WERI-Rb-1 (cell line): ENCODE results near the gene CAMK2N1.

Experiments
- DNase-seq: peaks from one replicate; pipeline ENCODE4 v3.0.0-alpha.2; 2020
- H3K27ac ChIP-seq: fragments of 250-450 bp; sonication (Bioruptor Pico); 2 replicates; pipeline ENCODE4 v1.5.1; 2020; ENCODE audit warnings: mild to moderate bottlenecking, moderate library complexity
- H3K27me3 ChIP-seq: fragments of 250-450 bp; sonication (Bioruptor Pico); 2 replicates; pipeline ENCODE4 v1.5.1; 2021; ENCODE audit warnings: mild to moderate bottlenecking, low read depth, moderate library complexity; ENCODE audit not compliant: insufficient read depth, severe bottlenecking
- H3K36me3 ChIP-seq: fragments of 250-450 bp; sonication (Bioruptor Pico); 2 replicates; pipeline ENCODE4 v1.5.1; 2020; ENCODE audit warnings: mild to moderate bottlenecking, moderate library complexity
- H3K4me3 ChIP-seq: 2 replicates; pipeline ENCODE4 v1.5.1; 2011; ENCODE audit warnings: low read depth, mild to moderate bottlenecking, control low read depth, low read length
- H3K9me3 ChIP-seq: fragments of 250-450 bp; sonication (Bioruptor Pico); 2 replicates; pipeline ENCODE4 v1.5.1; 2021; ENCODE audit warnings: mild to moderate bottlenecking, moderate library complexity; ENCODE audit not compliant: severe bottlenecking
- CTCF ChIP-seq: IDR thresholded peaks from 2 replicates; pipeline ENCODE4 v1.5.1; 2011; ENCODE audit warnings: low read depth, mild to moderate bottlenecking, control low read depth, inconsistent platforms, low read length

The CAMK2N1 gene

DNA sequence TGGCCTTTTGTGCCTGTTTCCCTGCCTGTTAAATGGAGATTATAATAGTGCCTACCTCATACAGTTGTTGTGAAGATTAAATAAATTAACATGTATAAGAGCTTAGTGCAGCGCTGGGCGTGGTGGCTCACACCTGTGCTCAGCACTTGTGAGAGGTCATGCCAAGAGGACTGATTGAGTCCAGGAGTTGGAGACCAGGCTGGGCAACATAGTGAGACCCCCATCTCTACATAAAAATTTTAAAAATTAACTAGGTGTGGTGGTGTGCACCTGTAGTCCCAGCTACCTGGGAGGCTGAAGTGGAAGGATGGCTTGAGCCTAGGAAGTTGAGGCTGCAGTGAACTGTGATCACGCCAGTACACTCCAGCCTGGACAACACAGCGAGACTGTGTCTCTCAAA, 12.1 kb downstream of the CAMK2N1 start:
- peaks cover 11% of the 10 kb centered on the region for H3K27me3 ChIP-seq
- no peak overlapping the region for H3K4me3 ChIP-seq
- no peak overlapping the region for H3K27ac ChIP-seq
- no peak for TF ChIP-seq CTCF
- H3K36me3 ChIP-seq = no peaks in the 10 kb centered on the region
- no peaks in the 10 kb centered on the region for H3K9me3 ChIP-seq
- DNase-seq = no peak

DNA sequence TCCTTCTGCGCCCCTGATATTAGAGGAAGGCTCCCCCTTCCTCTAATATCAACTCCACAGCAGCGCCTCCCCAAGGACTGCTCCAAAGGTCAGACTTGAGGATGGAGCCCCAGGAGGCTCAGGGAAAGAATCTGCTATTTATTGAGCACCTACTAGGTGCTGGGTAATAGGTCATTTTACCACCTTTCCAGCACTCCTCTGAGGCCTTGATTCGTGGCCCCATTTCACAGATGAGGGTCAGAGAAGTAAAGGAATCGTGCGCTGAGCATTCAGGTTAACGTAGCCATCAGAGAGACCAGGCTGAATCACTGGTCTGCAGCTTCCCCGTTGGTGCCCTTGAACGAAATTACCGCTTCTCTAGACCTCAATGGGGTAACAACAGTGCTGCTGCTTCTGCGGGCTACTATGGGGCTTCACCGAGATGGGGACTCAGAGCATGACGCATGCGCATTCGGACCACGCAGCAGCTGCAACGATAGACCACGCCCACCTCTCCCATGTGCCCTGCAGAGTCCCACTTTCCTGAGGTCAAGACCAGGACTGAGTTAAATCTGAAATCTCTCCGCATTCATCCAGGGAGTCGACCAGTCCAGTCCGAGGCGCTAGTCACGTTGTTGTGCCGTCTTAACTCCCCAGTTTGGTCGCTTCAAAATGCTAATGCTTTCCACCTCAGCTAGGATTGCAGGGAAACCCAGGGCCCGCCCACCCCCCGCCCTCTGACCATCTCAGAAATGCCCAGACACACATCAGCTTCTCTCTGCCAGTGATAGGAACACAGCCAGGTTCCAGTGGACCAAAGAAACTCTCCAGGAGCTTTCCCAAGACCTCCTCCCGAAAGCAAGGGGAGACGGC, 12.9 kb downstream of the CAMK2N1 start:
- peak; percentile 82 for DNase-seq
- TF ChIP-seq CTCF = no peak
- Histone ChIP-seq H3K4me3 (peak overlapping the region; percentile 21), H3K27ac (no peak overlapping the region), H3K36me3 (no peaks in the 10 kb centered on the region), H3K9me3 (no peaks in the 10 kb centered on the region), H3K27me3 (peaks cover 10% of the 10 kb centered on the region)

- H3K36me3 ChIP-seq = no peaks in the 10 kb centered on the region
- no peak for TF ChIP-seq CTCF
- H3K27ac ChIP-seq = no peak overlapping the region
- no peak for DNase-seq
- peaks cover 9% of the 10 kb centered on the region for H3K27me3 ChIP-seq
- no peak overlapping the region for H3K4me3 ChIP-seq
- H3K9me3 ChIP-seq = no peaks in the 10 kb centered on the region
These were observed 13.9 kb downstream of the CAMK2N1 start for GRCh38 chr1:20472121-20472520.

DNA sequence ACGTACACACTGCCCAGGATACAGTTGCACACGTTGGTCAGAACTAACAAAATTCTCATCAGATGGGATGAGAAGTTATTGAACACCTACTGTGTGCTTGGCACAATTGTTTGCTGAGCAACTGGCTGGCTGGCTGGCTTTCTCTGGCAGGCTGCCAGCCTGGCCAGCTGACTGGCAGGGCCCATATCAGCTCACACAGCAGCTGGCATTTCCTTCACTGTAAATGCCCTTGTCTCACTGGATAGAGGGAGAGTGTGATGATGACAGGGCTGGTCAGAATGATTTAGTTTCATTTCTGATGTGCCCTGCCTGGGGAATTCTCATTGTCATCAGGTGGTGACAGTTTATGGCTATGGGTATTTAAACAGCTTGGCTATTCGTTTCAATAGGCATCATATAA, 15.8 kb downstream of the CAMK2N1 start:
- H3K9me3 ChIP-seq = no peaks in the 10 kb centered on the region
- H3K27me3 ChIP-seq = peaks cover 4% of the 10 kb centered on the region
- DNase-seq = no peak
- H3K27ac ChIP-seq = no peak overlapping the region
- TF ChIP-seq CTCF = no peak
- no peak overlapping the region for H3K4me3 ChIP-seq
- H3K36me3 ChIP-seq = no peaks in the 10 kb centered on the region

DNA sequence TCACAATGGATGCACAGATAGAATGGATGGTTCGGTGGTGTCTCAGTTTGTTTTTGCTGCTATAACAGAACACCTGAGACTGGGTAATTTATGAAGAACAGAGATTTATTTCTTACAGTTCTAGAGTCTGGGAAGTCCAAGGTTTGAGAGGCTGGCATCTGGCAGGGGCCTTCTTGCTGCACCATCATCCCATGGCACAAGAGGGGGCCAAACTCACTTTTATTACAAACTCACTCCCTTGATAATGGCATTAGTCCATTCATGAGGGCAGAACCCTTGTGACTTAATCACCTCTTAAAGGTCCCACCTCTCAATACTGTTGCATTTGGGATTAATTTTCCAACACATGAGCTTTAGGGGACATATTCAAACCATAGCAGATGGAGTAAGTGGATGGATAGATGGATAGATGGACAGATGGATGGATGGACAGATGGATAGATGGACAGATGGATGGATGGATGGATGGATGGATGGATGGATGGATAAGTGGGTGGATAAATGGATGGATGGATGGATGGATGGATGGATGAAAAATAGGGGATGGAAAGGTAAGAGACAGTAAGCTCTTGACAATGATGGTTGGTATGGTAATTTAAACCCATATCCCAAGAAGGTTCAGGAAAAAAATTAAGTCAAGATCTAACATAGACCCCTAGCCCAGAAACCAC, 16.5 kb downstream of the CAMK2N1 start:
- H3K27me3 ChIP-seq = peaks cover 10% of the 10 kb centered on the region
- no peaks in the 10 kb centered on the region for H3K36me3 ChIP-seq
- no peak for DNase-seq
- H3K9me3 ChIP-seq = no peaks in the 10 kb centered on the region
- H3K4me3 ChIP-seq = no peak overlapping the region
- H3K27ac ChIP-seq = no peak overlapping the region
- TF ChIP-seq CTCF = no peak
